KOPT-K1 (cell line): ENCODE results near the gene ZNF470.

Experiments
- H3K27ac ChIP-seq: fragments of 200-600 bp; sonication (generic); 2 replicates; pipeline ENCODE4 v1.5.1; 2016; ENCODE audit warnings: antibody characterized with exemption, mild to moderate bottlenecking, low read depth, low read length; ENCODE audit not compliant: poor library complexity, severe bottlenecking
- H3K36me3 ChIP-seq: fragments of 200-600 bp; sonication (generic); 2 replicates; pipeline ENCODE4 v1.5.1; 2017; ENCODE audit warnings: antibody characterized with exemption, mild to moderate bottlenecking, low read length, moderate library complexity; ENCODE audit not compliant: insufficient read depth
- H3K9me3 ChIP-seq: fragments of 200-600 bp; sonication (generic); 2 replicates; pipeline ENCODE4 v1.5.1; 2017; ENCODE audit warnings: antibody characterized with exemption, low read length, mild to moderate bottlenecking; ENCODE audit not compliant: insufficient read depth, poor library complexity, severe bottlenecking

The ZNF470 gene

GRCh38 chr19:56637976-56638555 lies 70.8 kb downstream of the ZNF470 start:
- Histone ChIP-seq H3K36me3 (no peaks in the 10 kb centered on the region), H3K27ac (no peak overlapping the region), H3K9me3 (peaks cover 58% of the 10 kb centered on the region)
